Measurements from ENCODE around the gene CXCL3.
A peak's percentile ranks its signal among the peaks of the same experiment; 100 is the strongest.

Gene CXCL3

DNA sequence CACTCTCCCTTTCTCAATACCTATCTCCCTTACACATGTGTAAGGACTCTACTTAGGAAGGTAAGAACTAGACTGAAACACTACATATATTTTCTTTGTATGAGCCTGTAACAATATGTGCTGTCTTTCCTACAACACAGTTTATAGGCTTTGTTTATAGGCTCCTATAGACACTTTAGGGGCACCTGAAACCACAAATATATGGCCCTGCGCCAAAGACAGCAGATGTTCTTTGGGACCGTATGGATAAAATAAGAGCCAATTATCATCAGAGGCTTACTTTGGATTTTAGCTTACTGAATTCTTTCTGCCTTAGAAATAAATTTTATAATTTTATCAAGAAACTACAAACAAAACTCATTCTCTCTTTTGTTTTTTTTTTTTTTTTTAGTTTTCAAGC lies 16.6 kb upstream of the CXCL3 start:
- Histone ChIP-seq H3K27me3 (replicated peaks; ENCODE audit: control insufficient read depth, insufficient read depth, low read length) (no peaks in the 10 kb centered on the region), H3K4me1 (ENCODE audit: control insufficient read depth, insufficient read depth, low read length) (peaks cover 15% of the 10 kb centered on the region), H3K9ac (ENCODE audit: low read length) (no peak overlapping the region), H3K36me3 (ENCODE audit: control insufficient read depth, insufficient read depth, low read length, severe bottlenecking) (no peaks in the 10 kb centered on the region), H3K4me3 (ENCODE audit: low read length) (no peak overlapping the region), H3K9me3 (ENCODE audit: control insufficient read depth, low read length) (no peaks in the 10 kb centered on the region)
- no peak for DNase-seq (ENCODE audit: low read depth)

DNA sequence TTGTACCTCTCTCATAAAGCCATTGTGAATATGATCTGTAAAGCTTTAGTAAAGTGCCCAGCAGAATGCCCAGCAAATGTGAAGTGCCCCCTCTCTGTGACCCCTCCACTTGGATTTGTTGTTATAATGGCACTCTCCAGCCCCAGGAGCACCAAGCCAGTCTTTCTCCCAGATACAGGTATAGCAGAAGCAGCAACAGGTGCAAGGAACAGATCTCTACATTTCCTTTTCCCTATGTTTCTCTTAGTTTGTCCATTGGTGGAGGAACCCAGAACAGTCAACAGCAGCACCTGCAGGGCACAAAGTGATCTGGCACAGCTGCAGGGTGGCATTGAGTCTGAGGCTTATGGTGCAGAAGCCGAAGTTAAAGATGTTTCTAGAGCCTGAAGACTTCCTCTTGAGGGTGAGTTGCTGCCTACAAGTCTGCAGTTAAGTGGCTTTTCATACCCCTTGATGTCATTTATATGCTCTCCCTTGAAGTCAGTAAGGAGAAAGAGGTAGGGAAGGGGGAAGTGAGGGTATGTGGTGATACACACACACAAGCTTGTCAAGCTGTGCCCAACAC lies 16.1 kb upstream of the CXCL3 start:
- no peaks in the 10 kb centered on the region for H3K36me3 ChIP-seq (ENCODE audit: control insufficient read depth, insufficient read depth, low read length, severe bottlenecking)
- peaks cover 15% of the 10 kb centered on the region for H3K4me1 ChIP-seq (ENCODE audit: control insufficient read depth, insufficient read depth, low read length)
- H3K4me3 ChIP-seq (ENCODE audit: low read length) = no peak overlapping the region
- DNase-seq (ENCODE audit: low read depth) = no peak
- H3K9ac ChIP-seq (ENCODE audit: low read length) = no peak overlapping the region
- no peaks in the 10 kb centered on the region for H3K9me3 ChIP-seq (ENCODE audit: control insufficient read depth, low read length)
- H3K27me3 ChIP-seq (replicated peaks; ENCODE audit: control insufficient read depth, insufficient read depth, low read length) = no peaks in the 10 kb centered on the region

DNA sequence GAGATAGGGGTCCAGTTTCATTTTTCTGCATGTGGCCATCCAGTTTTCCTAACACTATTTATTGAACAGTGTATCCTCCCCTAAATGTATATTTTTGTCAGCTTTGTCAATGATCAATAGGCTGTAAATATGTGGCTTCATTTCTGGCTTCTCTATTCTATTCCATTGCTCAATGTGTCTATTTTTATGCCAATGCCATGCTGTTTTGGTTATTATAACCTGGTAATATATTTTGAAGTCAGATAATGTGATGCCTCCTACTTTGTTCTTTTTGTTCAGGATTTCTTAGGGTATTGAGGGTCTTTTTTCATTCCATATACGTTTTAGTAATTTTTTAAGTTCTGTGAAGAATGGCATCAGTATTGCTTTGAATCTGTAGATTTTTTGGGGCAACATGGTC lies 8.7 kb upstream of the CXCL3 start:
- H3K9me3 ChIP-seq (ENCODE audit: control insufficient read depth, low read length) = peaks cover 16% of the 10 kb centered on the region
- no peak overlapping the region for H3K4me3 ChIP-seq (ENCODE audit: low read length)
- DNase-seq (ENCODE audit: low read depth) = no peak
- no peak overlapping the region for H3K9ac ChIP-seq (ENCODE audit: low read length)
- no peaks in the 10 kb centered on the region for H3K27me3 ChIP-seq (replicated peaks; ENCODE audit: control insufficient read depth, insufficient read depth, low read length)
- H3K36me3 ChIP-seq (ENCODE audit: control insufficient read depth, insufficient read depth, low read length, severe bottlenecking) = no peaks in the 10 kb centered on the region
- peaks cover 5% of the 10 kb centered on the region for H3K4me1 ChIP-seq (ENCODE audit: control insufficient read depth, insufficient read depth, low read length)

- no peaks in the 10 kb centered on the region for H3K36me3 ChIP-seq (ENCODE audit: control insufficient read depth, insufficient read depth, low read length, severe bottlenecking)
- no peak overlapping the region for H3K9ac ChIP-seq (ENCODE audit: low read length)
- no peak overlapping the region for H3K4me3 ChIP-seq (ENCODE audit: low read length)
- no peaks in the 10 kb centered on the region for H3K27me3 ChIP-seq (replicated peaks; ENCODE audit: control insufficient read depth, insufficient read depth, low read length)
- peaks cover 5% of the 10 kb centered on the region for H3K4me1 ChIP-seq (ENCODE audit: control insufficient read depth, insufficient read depth, low read length)
- peaks cover 16% of the 10 kb centered on the region for H3K9me3 ChIP-seq (ENCODE audit: control insufficient read depth, low read length)
- DNase-seq (ENCODE audit: low read depth) = no peak
These were observed 7.3 kb upstream of the CXCL3 start for GRCh38 chr4:74045772-74046171.

DNA sequence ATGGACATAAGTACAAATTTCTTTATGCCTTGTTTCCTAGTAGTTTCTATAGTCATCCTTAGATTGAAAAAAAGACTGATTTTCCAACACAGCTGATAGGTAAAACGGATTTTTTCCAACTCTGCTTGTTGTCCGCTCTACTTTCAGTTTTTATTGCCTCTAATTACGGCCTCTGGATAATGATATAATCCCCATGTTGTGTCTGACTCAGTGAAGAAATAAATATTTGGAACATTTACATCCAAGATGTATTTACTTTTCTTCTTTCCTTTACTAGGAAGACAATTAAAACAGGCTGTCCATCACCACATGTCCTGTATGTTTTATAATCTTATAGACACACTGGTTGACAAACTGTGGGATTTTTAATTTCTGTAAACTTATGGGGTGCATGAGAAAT lies 6.8 kb upstream of the CXCL3 start:
- Histone ChIP-seq H3K9ac (ENCODE audit: low read length) (no peak overlapping the region), H3K4me3 (ENCODE audit: low read length) (no peak overlapping the region)
- no peak for DNase-seq (ENCODE audit: low read depth)

GRCh38 chr4:74044677-74045076 lies 6.2 kb upstream of the CXCL3 start:
- H3K9me3 ChIP-seq (ENCODE audit: control insufficient read depth, low read length) = peaks cover 16% of the 10 kb centered on the region

More for the DNA sequence above, 6.8 kb upstream of the CXCL3 start:
- no peaks in the 10 kb centered on the region for H3K27me3 ChIP-seq (replicated peaks; ENCODE audit: control insufficient read depth, insufficient read depth, low read length)
- no peaks in the 10 kb centered on the region for H3K36me3 ChIP-seq (ENCODE audit: control insufficient read depth, insufficient read depth, low read length, severe bottlenecking)
- H3K4me1 ChIP-seq (ENCODE audit: control insufficient read depth, insufficient read depth, low read length) = peaks cover 5% of the 10 kb centered on the region
- H3K9me3 ChIP-seq (ENCODE audit: control insufficient read depth, low read length) = peaks cover 16% of the 10 kb centered on the region

DNA sequence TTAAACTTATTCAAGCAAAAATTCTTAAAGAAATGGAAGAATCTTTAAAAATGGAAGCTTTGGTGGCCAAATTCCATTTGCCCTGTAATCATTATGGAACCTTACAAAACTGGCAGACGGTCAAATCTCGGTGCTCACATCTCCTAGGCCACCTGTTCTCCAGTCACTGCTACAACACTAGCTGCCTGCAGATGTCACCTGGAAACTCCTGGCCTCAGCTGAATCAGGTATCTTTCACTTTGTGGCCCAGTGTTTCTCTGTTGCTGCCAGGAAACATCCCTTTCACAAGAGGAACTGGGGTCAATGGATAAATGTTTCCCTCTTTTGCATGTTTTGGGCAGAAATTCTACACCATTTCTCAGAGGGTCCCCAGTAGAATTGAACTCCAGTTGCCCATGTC lies 4.2 kb upstream of the CXCL3 start:
- no peaks in the 10 kb centered on the region for H3K27me3 ChIP-seq (replicated peaks; ENCODE audit: control insufficient read depth, insufficient read depth, low read length)
- no peaks in the 10 kb centered on the region for H3K36me3 ChIP-seq (ENCODE audit: control insufficient read depth, insufficient read depth, low read length, severe bottlenecking)
- peaks cover 13% of the 10 kb centered on the region for H3K9me3 ChIP-seq (ENCODE audit: control insufficient read depth, low read length)
- peaks cover 14% of the 10 kb centered on the region for H3K4me1 ChIP-seq (ENCODE audit: control insufficient read depth, insufficient read depth, low read length)
- H3K4me3 ChIP-seq (ENCODE audit: low read length) = no peak overlapping the region
- DNase-seq (ENCODE audit: low read depth) = no peak
- H3K9ac ChIP-seq (ENCODE audit: low read length) = no peak overlapping the region

More at GRCh38 chr4:74044677-74045076, 6.2 kb upstream of the CXCL3 start:
- Histone ChIP-seq H3K4me1 (ENCODE audit: control insufficient read depth, insufficient read depth, low read length) (peaks cover 5% of the 10 kb centered on the region), H3K36me3 (ENCODE audit: control insufficient read depth, insufficient read depth, low read length, severe bottlenecking) (no peaks in the 10 kb centered on the region), H3K9ac (ENCODE audit: low read length) (no peak overlapping the region), H3K27me3 (replicated peaks; ENCODE audit: control insufficient read depth, insufficient read depth, low read length) (no peaks in the 10 kb centered on the region), H3K4me3 (ENCODE audit: low read length) (no peak overlapping the region)
- DNase-seq (ENCODE audit: low read depth) = no peak

- Histone ChIP-seq H3K27me3 (replicated peaks; ENCODE audit: control insufficient read depth, insufficient read depth, low read length) (no peaks in the 10 kb centered on the region), H3K4me3 (ENCODE audit: low read length) (no peak overlapping the region), H3K9me3 (ENCODE audit: control insufficient read depth, low read length) (peaks cover under 1% of the 10 kb centered on the region), H3K4me1 (ENCODE audit: control insufficient read depth, insufficient read depth, low read length) (peaks cover 14% of the 10 kb centered on the region), H3K36me3 (ENCODE audit: control insufficient read depth, insufficient read depth, low read length, severe bottlenecking) (no peaks in the 10 kb centered on the region), H3K9ac (ENCODE audit: low read length) (no peak overlapping the region)
- no peak for DNase-seq (ENCODE audit: low read depth)
These were observed 2.9 kb upstream of the CXCL3 start for GRCh38 chr4:74041418-74041817.

DNA sequence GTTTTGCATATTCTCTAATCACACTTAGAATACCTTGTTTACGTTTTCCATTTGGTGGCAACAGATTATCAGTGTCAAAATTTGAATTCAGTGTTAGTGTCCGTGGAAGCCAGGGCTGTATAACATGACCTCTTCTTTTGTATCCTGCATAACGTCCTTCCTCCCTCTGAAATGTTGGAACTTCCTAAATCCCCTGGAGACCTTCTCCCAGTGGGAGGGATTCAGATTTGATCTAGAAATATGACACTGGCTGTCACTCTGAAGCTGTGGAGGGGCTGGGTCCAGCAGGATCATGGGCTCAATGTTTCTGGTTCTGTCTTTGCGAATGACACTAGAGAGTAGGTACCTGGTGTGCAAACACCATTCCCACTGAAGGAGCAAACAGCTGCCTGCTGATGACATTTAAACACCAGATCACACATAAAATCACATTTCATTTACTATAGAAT lies 850 bp upstream of the CXCL3 start:
- H3K4me3 ChIP-seq (ENCODE audit: low read length) = peak overlapping the region; percentile 96
- DNase-seq (ENCODE audit: low read depth) = no peak

DNA sequence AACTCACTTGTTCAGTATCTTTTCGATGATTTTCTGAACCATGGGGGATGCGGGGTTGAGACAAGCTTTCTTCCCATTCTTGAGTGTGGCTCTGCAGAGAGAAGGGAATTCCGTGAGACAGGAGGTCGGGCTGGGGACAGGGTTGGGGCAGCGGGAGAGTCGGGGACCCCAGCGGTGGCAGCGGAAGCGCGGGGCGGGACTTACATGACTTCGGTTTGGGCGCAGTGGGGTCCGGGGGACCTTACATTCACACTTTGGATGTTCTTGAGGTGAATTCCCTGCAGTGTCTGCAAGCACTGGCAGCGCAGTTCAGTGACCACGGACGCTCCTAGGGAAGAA lies 434 bp downstream of the CXCL3 start:
- H3K36me3 ChIP-seq (ENCODE audit: control insufficient read depth, insufficient read depth, low read length, severe bottlenecking) = no peaks in the 10 kb centered on the region
- H3K4me3 ChIP-seq (ENCODE audit: low read length) = peak overlapping the region; percentile 96
- H3K4me1 ChIP-seq (ENCODE audit: control insufficient read depth, insufficient read depth, low read length) = peaks cover 17% of the 10 kb centered on the region
- H3K9me3 ChIP-seq (ENCODE audit: control insufficient read depth, low read length) = no peaks in the 10 kb centered on the region
- DNase-seq (ENCODE audit: low read depth) = no peak
- H3K27me3 ChIP-seq (replicated peaks; ENCODE audit: control insufficient read depth, insufficient read depth, low read length) = no peaks in the 10 kb centered on the region
- peak overlapping the region; percentile 89 for H3K9ac ChIP-seq (ENCODE audit: low read length)

More for the DNA sequence above, 850 bp upstream of the CXCL3 start:
- Histone ChIP-seq H3K4me1 (ENCODE audit: control insufficient read depth, insufficient read depth, low read length) (peaks cover 14% of the 10 kb centered on the region), H3K36me3 (ENCODE audit: control insufficient read depth, insufficient read depth, low read length, severe bottlenecking) (no peaks in the 10 kb centered on the region), H3K9me3 (ENCODE audit: control insufficient read depth, low read length) (no peaks in the 10 kb centered on the region), H3K9ac (ENCODE audit: low read length) (peak overlapping the region; percentile 89), H3K27me3 (replicated peaks; ENCODE audit: control insufficient read depth, insufficient read depth, low read length) (no peaks in the 10 kb centered on the region)

DNA sequence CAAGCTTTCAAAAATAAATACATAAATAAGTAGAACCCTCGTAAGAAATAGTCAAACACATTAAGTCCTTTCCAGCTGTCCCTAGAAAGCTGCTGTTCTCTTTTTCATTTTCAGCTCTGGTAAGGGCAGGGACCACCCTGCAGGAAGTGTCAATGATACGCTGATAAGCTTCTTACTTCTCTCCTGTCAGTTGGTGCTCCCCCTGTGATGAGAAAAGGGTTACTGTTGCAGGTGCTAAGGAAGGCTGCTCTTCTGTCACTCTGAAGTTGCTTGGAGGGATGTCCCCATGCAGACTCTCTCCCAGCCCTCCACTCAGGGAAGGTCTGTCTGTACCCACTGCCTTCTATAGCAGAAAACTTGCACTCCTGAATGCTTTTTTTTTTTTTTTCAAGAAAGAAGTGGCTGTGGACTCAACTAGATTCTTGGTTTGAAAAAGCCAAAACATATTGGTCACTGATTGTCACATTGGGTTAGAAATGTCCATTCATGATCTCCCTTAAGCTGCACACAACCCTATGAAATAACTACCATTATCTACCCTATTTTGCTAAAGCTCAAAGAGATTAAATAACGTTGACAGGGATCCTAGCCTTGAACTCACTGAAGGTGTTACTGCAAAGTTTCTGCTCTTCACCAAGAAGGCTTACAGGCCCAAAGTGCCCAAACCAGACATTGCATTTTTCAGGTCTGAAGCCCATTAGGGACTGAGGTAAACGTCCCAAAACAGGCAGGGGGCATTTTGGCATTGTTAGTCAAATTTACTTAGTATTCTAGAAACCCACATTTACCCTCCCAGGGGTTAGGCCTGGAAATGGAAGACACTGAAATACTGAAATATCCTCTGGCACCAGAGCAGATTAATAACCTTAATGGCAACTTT lies 1.2 kb downstream of the CXCL3 start:
- H3K9me3 ChIP-seq (ENCODE audit: control insufficient read depth, low read length) = no peaks in the 10 kb centered on the region
- H3K9ac ChIP-seq (ENCODE audit: low read length) = peak overlapping the region; percentile 89
- DNase-seq (ENCODE audit: low read depth) = no peak
- no peaks in the 10 kb centered on the region for H3K27me3 ChIP-seq (replicated peaks; ENCODE audit: control insufficient read depth, insufficient read depth, low read length)
- peaks cover 17% of the 10 kb centered on the region for H3K4me1 ChIP-seq (ENCODE audit: control insufficient read depth, insufficient read depth, low read length)
- no peaks in the 10 kb centered on the region for H3K36me3 ChIP-seq (ENCODE audit: control insufficient read depth, insufficient read depth, low read length, severe bottlenecking)
- peak overlapping the region; percentile 96 for H3K4me3 ChIP-seq (ENCODE audit: low read length)

Measured in adipocyte (in vitro differentiated cells).